Neural cell (in vitro differentiated cells): ENCODE results near the gene PLA2G4B. TPM values are rescaled to one million over a fixed set of nuclear protein-coding genes. Genes with fewer than 3 reads are reported as not detected.
"Not testable (repeated sequence)": the region's sequence is repeated elsewhere in the genome, so short reads cannot be mapped to it uniquely, and the experiment has no call there.

Experiments
- H2AFZ ChIP-seq: fragments of 200-600, 300-800 bp; sonication (generic), shearing (Covaris generic); 2 replicates; pipeline ENCODE4 v1.6.0; 2014; ENCODE audit warnings: low read depth, mild to moderate bottlenecking, antibody characterized with exemption, low read length, moderate library complexity
- H3F3A ChIP-seq: fragments of 200-600 bp; shearing (Covaris generic); 2 replicates; pipeline ENCODE4 v1.6.1; 2016; ENCODE audit warnings: mild to moderate bottlenecking, moderate library complexity, mixed read lengths, antibody characterized with exemption, low read length; ENCODE audit not compliant: insufficient read depth, poor library complexity, severe bottlenecking
- H3K27ac ChIP-seq: fragments of 200-600, 300-800 bp; sonication (generic), shearing (Covaris generic); 2 replicates; pipeline ENCODE4 v1.5.1; 2014; ENCODE audit warnings: mild to moderate bottlenecking, low read length, moderate library complexity
- H3K27me3 ChIP-seq: fragments of 300-800, 200-600 bp; sonication (generic), shearing (Covaris generic); 2 replicates; pipeline ENCODE4 v1.6.0; 2014; ENCODE audit warnings: mild to moderate bottlenecking, low read depth, low read length, moderate library complexity; ENCODE audit not compliant: insufficient read depth
- H3K36me3 ChIP-seq: fragments of 300-800, 200-600 bp; sonication (generic), shearing (Covaris generic); 2 replicates; pipeline ENCODE4 v1.5.1; 2014; ENCODE audit warnings: mild to moderate bottlenecking, antibody characterized with exemption, low read length, moderate library complexity; ENCODE audit not compliant: insufficient read depth
- H3K4me2 ChIP-seq: fragments of 300-800, 200-600 bp; sonication (generic), shearing (Covaris generic); 2 replicates; pipeline ENCODE4 v1.6.0; 2014; ENCODE audit warnings: mild to moderate bottlenecking, low read length
- H3K4me3 ChIP-seq: fragments of 300-800, 200-600 bp; sonication (generic), shearing (Covaris generic); 2 replicates; pipeline ENCODE4 v1.5.1; 2014; ENCODE audit warnings: mild to moderate bottlenecking, low read length, moderate library complexity
- H3K79me2 ChIP-seq: fragments of 200-600 bp; shearing (Covaris generic); replicated peaks from 2 replicates; pipeline ENCODE4 v1.6.0; 2014; ENCODE audit warnings: mild to moderate bottlenecking, low read length, moderate library complexity; ENCODE audit not compliant: insufficient read depth
- H3K9ac ChIP-seq: fragments of 300-800, 200-600 bp; sonication (generic), shearing (Covaris generic); 2 replicates; pipeline ENCODE4 v1.6.1; 2016; ENCODE audit warnings: mild to moderate bottlenecking, low read length, mixed read lengths
- H3K9me2 ChIP-seq: fragments of 200-600 bp; shearing (Covaris generic); 2 replicates; pipeline ENCODE4 v1.6.1; 2016; ENCODE audit warnings: mild to moderate bottlenecking, low read length, mixed read lengths; ENCODE audit not compliant: insufficient read depth
- H3K9me3 ChIP-seq: fragments of 200-600, 300-800 bp; sonication (generic), shearing (Covaris generic); 2 replicates; pipeline ENCODE4 v1.6.1; 2016; ENCODE audit warnings: mild to moderate bottlenecking, mixed run types, low read length, moderate library complexity, mixed read lengths
- H4K20me1 ChIP-seq: fragments of 200-600 bp; shearing (Covaris generic); 2 replicates; pipeline ENCODE4 v1.6.1; 2016; ENCODE audit warnings: mild to moderate bottlenecking, mixed run types; ENCODE audit not compliant: insufficient read depth
- CTCF ChIP-seq: fragments of 450-650 bp; IDR thresholded peaks from 2 replicates; pipeline ENCODE4 v1.5.1; 2014; ENCODE audit warnings: antibody characterized with exemption, mild to moderate bottlenecking, moderate library complexity; ENCODE audit not compliant: poor library complexity, severe bottlenecking
- EP300 ChIP-seq: fragments of 450-650 bp; conservative IDR thresholded peaks from 2 replicates; pipeline ENCODE4 v1.6.1; 2014; ENCODE audit warnings: antibody characterized with exemption, mild to moderate bottlenecking, moderate library complexity; ENCODE audit not compliant: poor library complexity, severe bottlenecking
- EZH2 ChIP-seq: fragments of 200-600, 300-800 bp; shearing (Covaris generic), sonication (generic); IDR thresholded peaks from 2 replicates; pipeline ENCODE4 v1.6.1; 2014; ENCODE audit warnings: antibody characterized with exemption, low read length, borderline replicate concordance, mild to moderate bottlenecking; ENCODE audit not compliant: insufficient read depth, poor library complexity, severe bottlenecking
- MXI1 ChIP-seq: fragments of 450-650 bp; conservative IDR thresholded peaks from 2 replicates; pipeline ENCODE4 v1.6.1; 2014; ENCODE audit warnings: antibody characterized with exemption, mild to moderate bottlenecking; ENCODE audit not compliant: poor library complexity, severe bottlenecking
- POLR2AphosphoS5 ChIP-seq: IDR thresholded peaks from 2 replicates; pipeline ENCODE4 v1.6.1; 2012
- RAD21 ChIP-seq: fragments of 450-650 bp; conservative IDR thresholded peaks from 2 replicates; pipeline ENCODE4 v1.6.1; 2014; ENCODE audit warnings: antibody characterized with exemption, mild to moderate bottlenecking, moderate library complexity
- SMC3 ChIP-seq: fragments of 450-650 bp; conservative IDR thresholded peaks from 2 replicates; pipeline ENCODE4 v1.6.1; 2014; ENCODE audit warnings: antibody characterized with exemption, mild to moderate bottlenecking, moderate library complexity; ENCODE audit not compliant: poor library complexity
- TAF1 ChIP-seq: IDR thresholded peaks from 2 replicates; pipeline ENCODE4 v1.6.1; 2012; ENCODE audit warnings: low read depth
- polyA plus RNA-seq: library from polyadenylated mRNA; depleted of rRNA; stranded (reverse); fragments of >200 nt; gene quantifications from 2 replicates; pipeline ENCODE4 v1.2.3, GENCODE V29; 2014
- TF ChIP-seq, protein P1 (sequence below): IDR thresholded peaks from 2 replicates; pipeline ENCODE4 v1.6.1; 2012; ENCODE audit warnings: borderline replicate concordance

PLA2G4B gene
- polyA plus RNA-seq, 1 donor from 2014 or later, result 11.3 TPM

- peak overlapping the region; percentile 62 for H3K27ac ChIP-seq
- no peaks in the 10 kb centered on the region for H3K9me3 ChIP-seq
- H4K20me1 ChIP-seq, result no peaks in the 10 kb centered on the region
- H3K79me2 ChIP-seq, result peaks cover 3% of the 10 kb centered on the region
- H3K4me3 ChIP-seq, result peak overlapping the region; percentile 97
- TF ChIP-seq EZH2, result no peak
- TF ChIP-seq, protein P1, sequence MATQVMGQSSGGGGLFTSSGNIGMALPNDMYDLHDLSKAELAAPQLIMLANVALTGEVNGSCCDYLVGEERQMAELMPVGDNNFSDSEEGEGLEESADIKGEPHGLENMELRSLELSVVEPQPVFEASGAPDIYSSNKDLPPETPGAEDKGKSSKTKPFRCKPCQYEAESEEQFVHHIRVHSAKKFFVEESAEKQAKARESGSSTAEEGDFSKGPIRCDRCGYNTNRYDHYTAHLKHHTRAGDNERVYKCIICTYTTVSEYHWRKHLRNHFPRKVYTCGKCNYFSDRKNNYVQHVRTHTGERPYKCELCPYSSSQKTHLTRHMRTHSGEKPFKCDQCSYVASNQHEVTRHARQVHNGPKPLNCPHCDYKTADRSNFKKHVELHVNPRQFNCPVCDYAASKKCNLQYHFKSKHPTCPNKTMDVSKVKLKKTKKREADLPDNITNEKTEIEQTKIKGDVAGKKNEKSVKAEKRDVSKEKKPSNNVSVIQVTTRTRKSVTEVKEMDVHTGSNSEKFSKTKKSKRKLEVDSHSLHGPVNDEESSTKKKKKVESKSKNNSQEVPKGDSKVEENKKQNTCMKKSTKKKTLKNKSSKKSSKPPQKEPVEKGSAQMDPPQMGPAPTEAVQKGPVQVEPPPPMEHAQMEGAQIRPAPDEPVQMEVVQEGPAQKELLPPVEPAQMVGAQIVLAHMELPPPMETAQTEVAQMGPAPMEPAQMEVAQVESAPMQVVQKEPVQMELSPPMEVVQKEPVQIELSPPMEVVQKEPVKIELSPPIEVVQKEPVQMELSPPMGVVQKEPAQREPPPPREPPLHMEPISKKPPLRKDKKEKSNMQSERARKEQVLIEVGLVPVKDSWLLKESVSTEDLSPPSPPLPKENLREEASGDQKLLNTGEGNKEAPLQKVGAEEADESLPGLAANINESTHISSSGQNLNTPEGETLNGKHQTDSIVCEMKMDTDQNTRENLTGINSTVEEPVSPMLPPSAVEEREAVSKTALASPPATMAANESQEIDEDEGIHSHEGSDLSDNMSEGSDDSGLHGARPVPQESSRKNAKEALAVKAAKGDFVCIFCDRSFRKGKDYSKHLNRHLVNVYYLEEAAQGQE, result no peak
- TF ChIP-seq TAF1, result no peak
- TF ChIP-seq MXI1, result no peak
- TF ChIP-seq CTCF, result no peak
- TF ChIP-seq POLR2AphosphoS5, result no peak
- no peak for TF ChIP-seq SMC3
- TF ChIP-seq RAD21, result no peak
- no peak for TF ChIP-seq EP300
- H3F3A ChIP-seq, result no peaks in the 10 kb centered on the region
- H3K9ac ChIP-seq, result peak overlapping the region; percentile 84
- H3K36me3 ChIP-seq, result no peaks in the 10 kb centered on the region
- no peak overlapping the region for H2AFZ ChIP-seq
- no peaks in the 10 kb centered on the region for H3K9me2 ChIP-seq
- no peaks in the 10 kb centered on the region for H3K27me3 ChIP-seq
- H3K4me2 ChIP-seq, result peak overlapping the region; percentile 71
These were observed 9.9 kb upstream of the PLA2G4B start for GRCh38 chr15:41828807-41829141.

- H3K27ac ChIP-seq, result no peak overlapping the region
- H3K27me3 ChIP-seq, result no peaks in the 10 kb centered on the region
- no peak overlapping the region for H2AFZ ChIP-seq
- TF ChIP-seq MXI1 (no peak), CTCF (no peak), EP300 (no peak), RAD21 (no peak), TAF1 (no peak), EZH2 (no peak), POLR2AphosphoS5 (no peak), SMC3 (no peak)
- TF ChIP-seq, protein P1, result no peak
- no peaks in the 10 kb centered on the region for H3K9me3 ChIP-seq
- peaks cover 3% of the 10 kb centered on the region for H3K79me2 ChIP-seq
- no peaks in the 10 kb centered on the region for H3K9me2 ChIP-seq
- no peaks in the 10 kb centered on the region for H3F3A ChIP-seq
- no peak overlapping the region for H3K9ac ChIP-seq
- no peaks in the 10 kb centered on the region for H4K20me1 ChIP-seq
- no peaks in the 10 kb centered on the region for H3K36me3 ChIP-seq
- H3K4me2 ChIP-seq, result no peak overlapping the region
- no peak overlapping the region for H3K4me3 ChIP-seq
These were observed 8.5 kb upstream of the PLA2G4B start for GRCh38 chr15:41829959-41830646.

GRCh38 chr15:41831291-41831690 is 7.4 kb upstream of the PLA2G4B start:
- H4K20me1 ChIP-seq, H3K9ac ChIP-seq, H3K4me2 ChIP-seq, H3K27me3 ChIP-seq, H3F3A ChIP-seq, H3K36me3 ChIP-seq, H3K4me3 ChIP-seq, H3K27ac ChIP-seq, H3K79me2 ChIP-seq, H2AFZ ChIP-seq, H3K9me2 ChIP-seq, H3K9me3 ChIP-seq: not testable (repeated sequence)
